Upper lobe of left lung (tissue), 6 donors: Measurements from ENCODE around the gene HLA-A. TPM values are rescaled to one million over a fixed set of nuclear protein-coding genes. Genes with fewer than 3 reads are reported as not detected.

Source experiments
- ATAC-seq, 2 donors: fragments of 200-7000 bp; cut with Tn5 transposase; one replicate each; pipeline ENCODE4 v1.9.1; 2022; ENCODE audit warnings: mild to moderate bottlenecking in 2 of 2, moderate library complexity in 2 of 2; ENCODE audit not compliant: low FRiP score in 2 of 2
- DNase-seq, 2 donors: peaks; one replicate each; pipeline ENCODE4 v3.0.0-alpha.2; 2019 to 2020
- H3K27ac ChIP-seq, 4 donors: fragments of 200-600 bp; sonication (generic); one replicate each; pipeline ENCODE4 v1.5.1; 2016 to 2019
- H3K27me3 ChIP-seq, 4 donors: fragments of 200-600 bp; sonication (generic); one replicate each; pipeline ENCODE4 v1.5.1; 2017 to 2019
- H3K36me3 ChIP-seq, 4 donors: fragments of 200-600 bp; sonication (generic); one replicate each; pipeline ENCODE4 v1.5.1; 2016 to 2019
- H3K4me1 ChIP-seq, 4 donors: fragments of 200-600 bp; sonication (generic); one replicate each; pipeline ENCODE4 v1.5.1; 2018 to 2019
- H3K4me3 ChIP-seq, 4 donors: fragments of 200-600 bp; sonication (generic); one replicate each; pipeline ENCODE4 v1.5.1; 2017 to 2019; ENCODE audit warnings: mild to moderate bottlenecking in 2 of 4, moderate library complexity in 1 of 4
- H3K9me3 ChIP-seq, 4 donors: fragments of 200-600 bp; sonication (generic); one replicate each; pipeline ENCODE4 v1.5.1; 2018 to 2019
- EP300 ChIP-seq, 4 donors: sonication (generic); formaldehyde crosslinking; IDR thresholded peaks; one replicate each; pipeline ENCODE4 v1.5.1; 2017; ENCODE audit warnings: antibody characterized with exemption in 4 of 4, control low read depth in 2 of 4
- POLR2A ChIP-seq, 4 donors: fragments of 450-650 bp; IDR thresholded peaks; one replicate each; pipeline ENCODE4 v1.5.1; 2016 to 2017; ENCODE audit warnings: antibody characterized with exemption in 4 of 4, mild to moderate bottlenecking in 2 of 4
- POLR2AphosphoS5 ChIP-seq, 2 donors: sonication (generic); formaldehyde crosslinking; IDR thresholded peaks; one replicate each; pipeline ENCODE4 v1.5.1; 2017; ENCODE audit warnings: antibody characterized with exemption in 2 of 2
- WGBS, 2 donors: methylation state at CpG; one replicate each; pipeline ENCODE4 v1.1.5; 2017 to 2018; 5-methylcytosine and 5-hydroxymethylcytosine counted together
- total RNA-seq, 6 donors: library from RNA; depleted of rRNA in 4 of 6; stranded (reverse); fragments of >200 nt in 4 of 6; gene quantifications; one replicate each; pipeline versions ENCODE4 v1.1.0 to v1.2.1, GENCODE V29; 2016 to 2021
- TF ChIP-seq, protein P1 (sequence below), 6 experiments: fragments of 450-650 bp in 4 of 6; fragments of 200-600 bp in 2 of 6; sonication (generic) in 2 of 6; IDR thresholded peaks; one replicate each; pipeline ENCODE4 v1.5.1; 2016 to 2019; ENCODE audit warnings: antibody characterized with exemption in 6 of 6
- donor health status: DM: no; HTN: no; CAD: no; lungs with moderate emphysema.
- donor health status: DM: no; HTN: yes; CAD: no; lungs with severe emphysema.

The HLA-A gene
- total RNA-seq = 1,000 to 10,000 TPM in 3 of 6 donors, 100 to 1,000 TPM in 3; 497 to 1,319 (median 949) TPM

DNA sequence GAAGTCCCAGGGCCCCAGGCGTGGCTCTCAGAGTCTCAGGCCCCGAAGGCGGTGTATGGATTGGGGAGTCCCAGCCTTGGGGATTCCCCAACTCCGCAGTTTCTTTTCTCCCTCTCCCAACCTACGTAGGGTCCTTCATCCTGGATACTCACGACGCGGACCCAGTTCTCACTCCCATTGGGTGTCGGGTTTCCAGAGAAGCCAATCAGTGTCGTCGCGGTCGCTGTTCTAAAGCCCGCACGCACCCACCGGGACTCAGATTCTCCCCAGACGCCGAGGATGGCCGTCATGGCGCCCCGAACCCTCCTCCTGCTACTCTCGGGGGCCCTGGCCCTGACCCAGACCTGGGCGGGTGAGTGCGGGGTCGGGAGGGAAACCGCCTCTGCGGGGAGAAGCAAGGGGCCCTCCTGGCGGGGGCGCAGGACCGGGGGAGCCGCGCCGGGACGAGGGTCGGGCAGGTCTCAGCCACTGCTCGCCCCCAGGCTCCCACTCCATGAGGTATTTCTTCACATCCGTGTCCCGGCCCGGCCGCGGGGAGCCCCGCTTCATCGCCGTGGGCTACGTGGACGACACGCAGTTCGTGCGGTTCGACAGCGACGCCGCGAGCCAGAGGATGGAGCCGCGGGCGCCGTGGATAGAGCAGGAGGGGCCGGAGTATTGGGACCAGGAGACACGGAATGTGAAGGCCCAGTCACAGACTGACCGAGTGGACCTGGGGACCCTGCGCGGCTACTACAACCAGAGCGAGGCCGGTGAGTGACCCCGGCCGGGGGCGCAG is at the start of gene HLA-A:
Gene HLA-A, plus strand, starts transcription at position 258 of the 778 bp plus-strand sequence. Its CDS starts 22 bp downstream, at position 280.
- H3K27ac ChIP-seq = peak within 1 kb of the TSS; percentile 89 to 97 (median 92)
- peak within 1 kb of the TSS; percentile 44 to 67 (median 54) for H3K4me3 ChIP-seq
- H3K27me3 ChIP-seq = no peaks in the 10 kb centered on the region
- H3K36me3 ChIP-seq = peaks cover 0 to 25% (median 1%) of the 10 kb centered on the region in 4 donors
- 0% methylated on average over 8 to 51 of the region's 68 CpGs for WGBS, 2 donors
- ATAC-seq (peak; percentile 98 to 99), DNase-seq (peak; percentile 92 to 93)
- H3K9me3 ChIP-seq = no peaks in the 10 kb centered on the region
- TF ChIP-seq, protein P1, sequence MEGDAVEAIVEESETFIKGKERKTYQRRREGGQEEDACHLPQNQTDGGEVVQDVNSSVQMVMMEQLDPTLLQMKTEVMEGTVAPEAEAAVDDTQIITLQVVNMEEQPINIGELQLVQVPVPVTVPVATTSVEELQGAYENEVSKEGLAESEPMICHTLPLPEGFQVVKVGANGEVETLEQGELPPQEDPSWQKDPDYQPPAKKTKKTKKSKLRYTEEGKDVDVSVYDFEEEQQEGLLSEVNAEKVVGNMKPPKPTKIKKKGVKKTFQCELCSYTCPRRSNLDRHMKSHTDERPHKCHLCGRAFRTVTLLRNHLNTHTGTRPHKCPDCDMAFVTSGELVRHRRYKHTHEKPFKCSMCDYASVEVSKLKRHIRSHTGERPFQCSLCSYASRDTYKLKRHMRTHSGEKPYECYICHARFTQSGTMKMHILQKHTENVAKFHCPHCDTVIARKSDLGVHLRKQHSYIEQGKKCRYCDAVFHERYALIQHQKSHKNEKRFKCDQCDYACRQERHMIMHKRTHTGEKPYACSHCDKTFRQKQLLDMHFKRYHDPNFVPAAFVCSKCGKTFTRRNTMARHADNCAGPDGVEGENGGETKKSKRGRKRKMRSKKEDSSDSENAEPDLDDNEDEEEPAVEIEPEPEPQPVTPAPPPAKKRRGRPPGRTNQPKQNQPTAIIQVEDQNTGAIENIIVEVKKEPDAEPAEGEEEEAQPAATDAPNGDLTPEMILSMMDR (IDR thresholded peaks at IDR 0.05) = no peak
- TF ChIP-seq POLR2A (IDR thresholded peaks at IDR 0.05) = peak in 3 of 4 donors; percentile 84 to 96 (median 95)
- TF ChIP-seq POLR2AphosphoS5 (IDR thresholded peaks at IDR 0.05) = peak; percentile 80 to 92
- no peak for TF ChIP-seq EP300 (IDR thresholded peaks at IDR 0.05)
- H3K4me1 ChIP-seq = peaks cover 0 to 9% (median 6%) of the 10 kb centered on the region in 4 donors

DNA sequence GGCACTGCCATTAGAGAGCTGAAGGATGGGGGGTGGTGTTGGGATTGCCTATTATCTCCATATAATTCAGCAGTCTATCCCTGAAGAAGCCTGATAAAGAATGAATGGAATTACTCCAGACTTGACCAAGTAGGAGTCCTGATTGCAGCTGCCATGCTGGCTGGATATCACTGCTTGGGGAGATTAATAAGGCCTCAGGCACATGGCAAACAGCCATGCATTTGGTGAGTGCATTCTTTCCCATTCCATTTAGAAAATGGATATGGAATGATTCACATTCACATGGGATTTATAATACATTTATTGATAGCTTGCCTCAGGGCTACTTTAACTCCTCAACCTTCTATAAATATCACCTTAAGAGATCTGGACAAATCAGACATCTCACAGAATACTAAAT is 49.6 kb upstream of the HLA-A start:
- Histone ChIP-seq H3K9me3 (no peaks in the 10 kb centered on the region), H3K27ac (no peak overlapping the region), H3K4me3 (no peak overlapping the region), H3K36me3 (no peaks in the 10 kb centered on the region), H3K4me1 (peaks cover 0 to 4% (median 0%) of the 10 kb centered on the region in 4 donors), H3K27me3 (no peaks in the 10 kb centered on the region)
- DNase-seq (no peak), ATAC-seq (no peak)
- TF ChIP-seq EP300 (IDR thresholded peaks at IDR 0.05) (no peak), POLR2A (IDR thresholded peaks at IDR 0.05) (no peak), POLR2AphosphoS5 (IDR thresholded peaks at IDR 0.05) (no peak)

DNA sequence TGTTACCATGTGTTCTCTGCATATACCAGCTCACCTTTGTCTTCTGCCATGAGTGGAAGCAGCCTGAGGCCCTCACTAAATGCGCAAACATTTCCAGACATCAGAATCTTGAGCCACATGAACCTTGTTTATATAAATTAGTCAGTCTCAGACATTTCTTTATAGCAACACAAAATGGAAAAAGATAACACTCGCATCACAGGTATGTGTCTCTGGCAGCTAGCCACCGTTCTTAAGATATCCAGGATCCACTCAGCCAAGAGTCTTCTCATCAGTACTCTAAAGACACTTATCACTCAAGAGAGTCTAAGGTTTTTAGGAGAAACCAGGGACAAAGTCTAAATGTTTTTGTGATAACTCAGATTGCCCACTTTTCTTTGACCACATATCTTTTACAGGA is 43.1 kb upstream of the HLA-A start:
- H3K27me3 ChIP-seq = no peaks in the 10 kb centered on the region
- H3K4me1 ChIP-seq = no peaks in the 10 kb centered on the region
- ATAC-seq (no peak), DNase-seq (no peak)
- 96% methylated on average over 3 of the region's 3 CpGs; no CpG with 5 or more reads in 1 of the 2 donors for WGBS, 2 donors
- H3K4me3 ChIP-seq = no peak overlapping the region
- no peak for TF ChIP-seq EP300 (IDR thresholded peaks at IDR 0.05)
- TF ChIP-seq, protein P1 (IDR thresholded peaks at IDR 0.05) = no peak
- no peak for TF ChIP-seq POLR2AphosphoS5 (IDR thresholded peaks at IDR 0.05)
- no peak for TF ChIP-seq POLR2A (IDR thresholded peaks at IDR 0.05)
- H3K27ac ChIP-seq = no peak overlapping the region
- H3K36me3 ChIP-seq = no peaks in the 10 kb centered on the region
- no peaks in the 10 kb centered on the region for H3K9me3 ChIP-seq

DNA sequence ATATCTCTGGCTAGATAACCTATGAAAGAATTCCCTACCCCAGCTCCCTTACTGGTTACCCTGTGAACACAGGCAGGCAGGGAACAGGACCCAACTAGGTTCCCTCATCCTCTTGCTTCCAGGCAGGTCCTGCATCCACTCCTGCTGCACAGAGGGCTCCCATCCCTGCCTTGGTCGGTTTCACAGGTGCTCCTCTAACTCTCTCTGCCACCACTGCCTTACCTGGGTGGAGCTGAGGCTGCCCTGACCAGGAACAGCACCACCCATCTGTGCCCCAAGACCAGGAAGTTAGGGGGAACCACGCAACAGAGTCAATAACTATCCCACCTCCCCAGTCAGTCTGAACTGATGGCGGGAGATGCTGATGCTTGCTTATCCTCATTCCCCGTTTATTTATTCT is 37.0 kb upstream of the HLA-A start:
- peaks cover 0 to 8% (median 0%) of the 10 kb centered on the region in 4 donors for H3K4me1 ChIP-seq
- no peaks in the 10 kb centered on the region for H3K36me3 ChIP-seq
- H3K27me3 ChIP-seq = no peaks in the 10 kb centered on the region
- TF ChIP-seq POLR2AphosphoS5 (IDR thresholded peaks at IDR 0.05) (no peak), POLR2A (IDR thresholded peaks at IDR 0.05) (no peak), EP300 (IDR thresholded peaks at IDR 0.05) (no peak)
- TF ChIP-seq, protein P1 (IDR thresholded peaks at IDR 0.05) = no peak
- H3K27ac ChIP-seq = no peak overlapping the region
- no peak overlapping the region for H3K4me3 ChIP-seq
- H3K9me3 ChIP-seq = no peaks in the 10 kb centered on the region
- DNase-seq (no peak), ATAC-seq (no peak)
- WGBS, 2 donors = 88% methylated on average over 3 of the region's 4 CpGs; no CpG with 5 or more reads in 1 of the 2 donors

DNA sequence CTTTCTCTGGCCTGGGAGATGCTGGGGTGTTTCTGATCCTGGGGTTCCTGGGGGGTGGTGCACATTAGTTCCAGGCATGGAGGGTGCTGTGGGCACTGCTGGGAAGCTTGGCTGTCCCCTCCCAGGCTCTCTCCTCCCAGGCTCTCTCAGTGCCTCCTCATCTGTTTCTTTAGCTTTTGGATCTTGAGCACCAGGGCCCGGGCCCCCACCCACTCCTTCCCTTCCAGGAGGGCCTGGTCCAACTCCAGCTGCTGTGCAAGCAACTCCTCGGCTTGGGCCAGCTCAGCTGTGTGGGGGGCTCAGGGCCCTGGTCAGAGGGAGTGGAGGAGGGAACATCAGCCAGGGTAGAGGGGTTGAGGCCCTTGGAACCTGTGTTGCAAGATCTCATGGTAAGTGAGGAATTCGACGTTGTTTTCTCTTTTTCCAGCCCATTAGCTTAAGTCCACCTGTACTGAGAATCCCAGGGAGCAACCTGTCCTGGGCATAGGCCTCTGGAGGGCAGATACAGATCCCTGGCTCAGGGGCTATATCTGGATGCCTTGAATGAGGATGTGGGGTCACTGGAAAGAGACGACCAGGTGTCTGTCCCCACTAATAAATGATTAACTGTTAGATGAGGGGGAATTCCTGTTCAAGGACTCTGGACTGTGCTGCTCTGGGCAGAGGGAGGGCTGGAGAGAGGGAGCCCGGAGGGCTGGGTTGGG is 34.5 kb upstream of the HLA-A start:
- TF ChIP-seq POLR2AphosphoS5 (IDR thresholded peaks at IDR 0.05) (no peak), EP300 (IDR thresholded peaks at IDR 0.05) (no peak)
- no CpG with 5 or more reads among the region's 6 CpGs for WGBS, 2 donors
- no peak for ATAC-seq
- H3K9me3 ChIP-seq = no peaks in the 10 kb centered on the region
- no peak overlapping the region for H3K4me3 ChIP-seq
- peaks cover 0 to 8% (median 0%) of the 10 kb centered on the region in 4 donors for H3K4me1 ChIP-seq
- no peaks in the 10 kb centered on the region for H3K36me3 ChIP-seq
- H3K27ac ChIP-seq = no peak overlapping the region
- no peak for DNase-seq
- H3K27me3 ChIP-seq = no peaks in the 10 kb centered on the region
